Peyer's patch (tissue), 4 donors: ENCODE results near the gene PTPN14. TPM values are rescaled to one million over a fixed set of nuclear protein-coding genes. Genes with fewer than 3 reads are reported as not detected.
"Not testable (repeated sequence)": the region's sequence is repeated elsewhere in the genome, so short reads cannot be mapped to it uniquely, and the experiment has no call there.

Source experiments
- DNase-seq, 3 donors: peaks; one replicate each; pipeline ENCODE4 v3.0.0-alpha.2; 2017 to 2019
- H3K27ac ChIP-seq, 4 donors: fragments of 200-600 bp; sonication (generic); one replicate each; pipeline ENCODE4 v1.5.1; 2016 to 2019
- H3K27me3 ChIP-seq, 2 donors: fragments of 200-600 bp; sonication (generic); one replicate each; pipeline ENCODE4 v1.5.1; 2019
- H3K36me3 ChIP-seq, 3 donors: fragments of 200-600 bp; sonication (generic); one replicate each; pipeline ENCODE4 v1.5.1; 2016 to 2019
- H3K4me1 ChIP-seq, 4 donors: fragments of 200-600 bp; sonication (generic); one replicate each; pipeline ENCODE4 v1.5.1; 2016 to 2019
- H3K4me3 ChIP-seq, 4 donors: fragments of 200-600 bp; sonication (generic); 1 replicate in 3 of 4; 2 replicates in 1 of 4; pipeline ENCODE4 v1.5.1; 2016 to 2019; ENCODE audit warnings: mild to moderate bottlenecking in 1 of 4
- H3K9me3 ChIP-seq, 4 donors: fragments of 200-600 bp; sonication (generic); one replicate each; pipeline ENCODE4 v1.5.1; 2016 to 2019; ENCODE audit warnings: mild to moderate bottlenecking in 1 of 4
- CTCF ChIP-seq, 6 experiments: fragments of 450-650 bp in 4 of 6; fragments of 200-600 bp in 2 of 6; sonication (generic) in 1 of 6; IDR thresholded peaks; one replicate each; pipeline ENCODE4 v1.5.1; 2017 to 2019; ENCODE audit warnings: antibody characterized with exemption in 6 of 6, mild to moderate bottlenecking in 3 of 6, moderate library complexity in 1 of 6
- POLR2A ChIP-seq, 2 donors: fragments of 450-650 bp; IDR thresholded peaks; one replicate each; pipeline ENCODE4 v1.5.1; 2017; ENCODE audit warnings: antibody characterized with exemption in 2 of 2, mild to moderate bottlenecking in 2 of 2, moderate library complexity in 2 of 2
- total RNA-seq, 4 donors: library from RNA; depleted of rRNA; stranded (reverse); fragments of >200 nt; gene quantifications; one replicate each; pipeline ENCODE4 v1.1.0, GENCODE V29; 2016

The PTPN14 gene
- total RNA-seq, 4 donors from 2014 or later, result 1.9 to 6.6 (median 4.2) TPM

- no peak overlapping the region for H3K4me3 ChIP-seq
- H3K36me3 ChIP-seq, result no peaks in the 10 kb centered on the region
- H3K27ac ChIP-seq, result no peak overlapping the region
- no peaks in the 10 kb centered on the region for H3K27me3 ChIP-seq
- no peaks in the 10 kb centered on the region for H3K4me1 ChIP-seq
- H3K9me3 ChIP-seq, result no peaks in the 10 kb centered on the region
- TF ChIP-seq POLR2A (IDR thresholded peaks at IDR 0.05), result no peak
- TF ChIP-seq CTCF (IDR thresholded peaks at IDR 0.05), result no peak
- no peak for DNase-seq
Measured at GRCh38 chr1:214581785-214582184, 30.4 kb upstream of the PTPN14 start.

- H3K27me3 ChIP-seq, result no peaks in the 10 kb centered on the region
- H3K4me3 ChIP-seq, result no peak overlapping the region
- peaks cover 0 to 11% (median 0%) of the 10 kb centered on the region in 4 donors for H3K9me3 ChIP-seq
- DNase-seq, result no peak
- no peak for TF ChIP-seq POLR2A (IDR thresholded peaks at IDR 0.05)
- TF ChIP-seq CTCF (IDR thresholded peaks at IDR 0.05), result no peak
- H3K27ac ChIP-seq, result no peak overlapping the region
- H3K4me1 ChIP-seq, result no peaks in the 10 kb centered on the region
- H3K36me3 ChIP-seq, result no peaks in the 10 kb centered on the region
Measured at GRCh38 chr1:214579183-214579582, 27.8 kb upstream of the PTPN14 start.

GRCh38 chr1:214576120-214576519, 24.7 kb upstream of the PTPN14 start:
- H3K9me3 ChIP-seq, result peaks cover 0 to 11% (median 0%) of the 10 kb centered on the region in 4 donors
- H3K27me3 ChIP-seq, H3K4me3 ChIP-seq, DNase-seq, H3K4me1 ChIP-seq, H3K36me3 ChIP-seq, H3K27ac ChIP-seq: not testable (repeated sequence)

GRCh38 chr1:214574598-214575411, 23.4 kb upstream of the PTPN14 start:
- Histone ChIP-seq H3K9me3 (peaks cover 0 to 11% (median 0%) of the 10 kb centered on the region in 4 donors), H3K36me3 (no peaks in the 10 kb centered on the region), H3K4me3 (no peak overlapping the region), H3K4me1 (no peaks in the 10 kb centered on the region), H3K27ac (no peak overlapping the region), H3K27me3 (no peaks in the 10 kb centered on the region)
- no peak for DNase-seq
- TF ChIP-seq POLR2A (IDR thresholded peaks at IDR 0.05), result no peak
- TF ChIP-seq CTCF (IDR thresholded peaks at IDR 0.05), result no peak

- TF ChIP-seq POLR2A (IDR thresholded peaks at IDR 0.05), result no peak
- TF ChIP-seq CTCF (IDR thresholded peaks at IDR 0.05), result no peak
- no peak overlapping the region for H3K27ac ChIP-seq
- no peaks in the 10 kb centered on the region for H3K4me1 ChIP-seq
- H3K9me3 ChIP-seq, result peaks cover 0 to 11% (median 0%) of the 10 kb centered on the region in 4 donors
- no peaks in the 10 kb centered on the region for H3K27me3 ChIP-seq
- no peak for DNase-seq
- no peak overlapping the region for H3K4me3 ChIP-seq
- no peaks in the 10 kb centered on the region for H3K36me3 ChIP-seq
Measured at GRCh38 chr1:214573386-214574318, 22.2 kb upstream of the PTPN14 start.

- H3K27me3 ChIP-seq, result no peaks in the 10 kb centered on the region
- no peak for DNase-seq
- no peak overlapping the region for H3K27ac ChIP-seq
- H3K36me3 ChIP-seq, result no peaks in the 10 kb centered on the region
- H3K4me1 ChIP-seq, result no peaks in the 10 kb centered on the region
- H3K4me3 ChIP-seq, result no peak overlapping the region
- H3K9me3 ChIP-seq, result peaks cover 0 to 6% (median 0%) of the 10 kb centered on the region in 4 donors
- no peak for TF ChIP-seq CTCF (IDR thresholded peaks at IDR 0.05)
- no peak for TF ChIP-seq POLR2A (IDR thresholded peaks at IDR 0.05)
Measured at GRCh38 chr1:214571281-214571680, 19.9 kb upstream of the PTPN14 start.
